Adipose tissue (tissue), 3 donors: ENCODE data around the gene RBM38. TPM values are rescaled to one million over a fixed set of nuclear protein-coding genes. Genes with fewer than 3 reads are reported as not detected.

ENCODE experiments used
- H3K27ac ChIP-seq: one replicate; pipeline ENCODE4 v1.5.1; 2013; ENCODE audit warnings: low read depth, low read length
- WGBS, 3 donors: extraction: QIAGEN DNeasy Blood & Tissue Kit; methylation state at CpG; one replicate each; pipeline ENCODE4 v1.1.7; 2013; 5-methylcytosine and 5-hydroxymethylcytosine counted together
- polyA plus RNA-seq, 3 donors: library from polyadenylated mRNA; stranded (reverse); fragments of 200-250 nt; gene quantifications; one replicate each; pipeline ENCODE4 v1.2.3, GENCODE V29; 2013
- donor health status: healthy with polysubstance abuse.
- donor health status: Bipolar disorder and iron deficiency.
- donor health status: healthy.

RBM38 gene
- polyA plus RNA-seq, 3 donors = 9.9 to 17.3 (median 10.1) TPM

- no peak overlapping the region for H3K27ac ChIP-seq
These were observed 18.4 kb upstream of the RBM38 start for GRCh38 chr20:57372581-57373350.

GRCh38 chr20:57374343-57374930 is 16.8 kb upstream of the RBM38 start:
- H3K27ac ChIP-seq = no peak overlapping the region
- 53 to 81% (median 60%) methylated on average over 12 of the region's 12 CpGs for WGBS, 3 donors

More at GRCh38 chr20:57372581-57373350, 18.4 kb upstream of the RBM38 start:
- WGBS, 3 donors = 84 to 86% (median 85%) methylated on average over 25 of the region's 25 CpGs

GRCh38 chr20:57374931-57375651 is 16.1 kb upstream of the RBM38 start:
- 57 to 85% (median 60%) methylated on average over 14 of the region's 14 CpGs for WGBS, 3 donors
- peak overlapping the region; percentile 2 for H3K27ac ChIP-seq

- WGBS, 3 donors = 84 to 91% (median 86%) methylated on average over 10 of the region's 10 CpGs
- no peak overlapping the region for H3K27ac ChIP-seq
These were observed 15.5 kb upstream of the RBM38 start for GRCh38 chr20:57375652-57376230.

DNA sequence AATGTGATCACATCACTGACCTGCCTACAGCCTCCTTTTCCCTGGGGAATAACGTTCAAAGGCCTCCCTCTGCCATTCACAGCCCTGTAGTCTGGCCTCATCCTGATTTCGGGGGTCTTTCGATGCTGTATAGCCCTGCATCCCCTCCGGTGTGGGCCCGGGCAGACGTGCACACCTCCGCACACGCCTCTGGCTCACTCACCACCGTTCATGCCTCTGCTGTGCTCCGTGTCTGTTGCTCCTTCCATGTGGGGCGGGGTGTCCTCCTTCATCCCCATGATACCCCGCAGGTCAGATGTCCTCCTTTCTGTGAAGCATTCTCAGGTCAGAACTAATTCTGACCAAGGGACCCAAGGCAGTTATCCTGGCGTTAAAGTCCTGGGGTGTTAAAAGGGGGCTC is 13.8 kb upstream of the RBM38 start:
- 82 to 85% (median 84%) methylated on average over 13 of the region's 13 CpGs for WGBS, 3 donors
- no peak overlapping the region for H3K27ac ChIP-seq

DNA sequence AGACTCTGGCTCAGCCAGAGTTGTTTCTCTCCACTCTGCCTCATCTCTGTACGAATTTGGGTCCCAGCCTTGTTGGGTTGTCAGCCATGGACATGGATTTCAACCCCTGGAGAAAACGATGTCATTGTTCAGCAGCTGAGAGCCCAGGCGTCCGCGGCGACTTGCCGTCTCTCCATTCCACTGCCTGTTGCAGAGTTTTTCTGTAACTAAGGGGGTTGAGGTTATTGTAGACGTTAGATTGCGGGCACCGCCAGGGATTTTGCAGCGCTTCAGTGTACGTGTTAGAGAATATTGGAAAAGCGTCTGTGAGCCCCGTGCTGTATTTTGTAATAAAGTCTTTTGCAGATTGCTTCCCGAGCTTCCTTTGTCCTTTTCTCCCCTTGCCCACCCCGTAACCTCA is 13.1 kb upstream of the RBM38 start:
- WGBS, 3 donors = 82 to 90% (median 87%) methylated on average over 16 of the region's 16 CpGs
- H3K27ac ChIP-seq = no peak overlapping the region

DNA sequence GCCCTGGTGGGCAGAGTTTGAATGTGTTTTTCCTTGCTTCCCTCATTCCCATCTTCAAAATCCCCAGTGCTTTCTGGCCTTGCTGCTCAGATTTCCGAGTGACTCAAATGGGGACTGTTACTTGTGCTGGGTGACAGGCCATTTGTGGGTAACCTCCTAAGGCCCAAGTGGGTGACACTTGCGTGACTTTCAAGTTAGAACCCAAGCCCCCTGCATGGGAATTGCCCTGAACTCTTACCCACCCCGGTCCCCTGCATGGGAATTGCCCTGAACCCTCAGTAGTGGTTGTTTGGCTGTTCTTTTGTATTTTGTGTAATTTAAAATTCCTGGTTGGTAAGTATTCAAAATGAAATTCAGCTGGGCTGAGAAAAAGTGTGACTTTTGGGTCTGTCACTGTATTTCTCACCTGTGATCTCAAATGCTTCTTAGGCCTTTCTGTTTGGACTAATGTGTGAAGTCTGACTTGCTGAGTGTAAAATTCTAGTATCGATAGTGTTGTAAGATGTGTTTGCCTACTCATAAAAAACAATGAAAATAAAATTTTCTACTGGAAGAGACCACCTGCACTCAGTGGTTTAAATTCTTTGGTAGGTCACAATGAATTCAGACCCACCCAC is 12.4 kb upstream of the RBM38 start:
- no peak overlapping the region for H3K27ac ChIP-seq
- WGBS, 3 donors = 87 to 92% (median 90%) methylated on average over 4 of the region's 4 CpGs

DNA sequence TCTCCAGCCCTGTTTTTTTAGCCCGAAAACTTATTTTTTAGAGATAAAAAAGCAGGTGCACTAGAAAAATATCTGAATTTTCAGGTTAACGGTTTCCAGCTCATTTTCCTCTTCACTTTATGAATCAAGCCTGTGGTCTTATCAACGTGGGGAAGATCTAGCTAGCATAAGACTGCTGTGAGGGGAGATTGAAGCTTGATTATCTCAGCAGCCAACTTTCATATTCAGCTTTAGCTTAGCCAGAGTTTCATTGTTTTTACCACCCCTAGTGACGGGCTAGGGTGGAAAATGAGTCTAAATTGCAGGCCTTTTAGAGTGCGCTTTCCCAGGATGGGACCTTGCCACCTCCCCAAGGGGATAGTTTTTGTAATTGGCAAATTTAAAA is 11.9 kb upstream of the RBM38 start:
- H3K27ac ChIP-seq = no peak overlapping the region

DNA sequence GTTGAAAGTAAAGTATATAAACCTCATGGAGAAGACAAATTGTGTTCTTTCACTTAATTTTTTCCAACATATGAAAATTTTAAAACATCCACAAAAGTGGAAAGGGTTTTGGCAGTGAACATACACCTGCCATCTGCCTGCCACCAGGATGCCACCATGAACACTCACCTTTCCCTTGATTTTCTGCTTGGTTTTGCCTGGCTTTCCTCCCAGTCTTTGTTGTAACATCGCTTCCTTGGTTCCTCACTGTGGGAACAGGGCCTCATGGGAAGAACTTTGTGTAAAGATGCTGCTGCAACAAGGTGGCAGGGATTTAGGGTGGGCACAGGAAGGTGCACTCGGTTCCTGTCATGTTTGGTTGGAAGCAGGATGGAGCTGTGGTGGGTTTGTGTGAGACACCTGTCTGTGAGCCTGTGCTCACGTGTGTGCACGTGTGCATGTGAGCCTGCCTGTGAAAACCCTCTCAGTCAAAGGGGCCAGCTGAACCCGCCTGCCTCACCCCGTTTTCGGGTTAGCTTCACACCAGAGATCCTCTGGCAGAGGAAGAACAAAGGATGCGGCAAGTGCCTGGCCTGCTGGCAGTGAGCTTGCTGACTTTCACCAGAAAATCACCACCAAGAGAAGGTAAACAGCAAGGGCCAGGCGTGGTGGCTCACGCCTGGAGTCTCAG is 11.0 kb upstream of the RBM38 start:
- H3K27ac ChIP-seq = no peak overlapping the region
- WGBS, 3 donors = 81 to 92% (median 90%) methylated on average over 10 of the region's 10 CpGs

More for the DNA sequence above, 11.9 kb upstream of the RBM38 start:
- WGBS, 3 donors = 84 to 85% (median 84%) methylated on average over 5 of the region's 5 CpGs

- WGBS, 3 donors = 47 to 50% (median 48%) methylated on average over 20 of the region's 20 CpGs
- H3K27ac ChIP-seq = no peak overlapping the region
These were observed 9.3 kb upstream of the RBM38 start for GRCh38 chr20:57381596-57382503.

DNA sequence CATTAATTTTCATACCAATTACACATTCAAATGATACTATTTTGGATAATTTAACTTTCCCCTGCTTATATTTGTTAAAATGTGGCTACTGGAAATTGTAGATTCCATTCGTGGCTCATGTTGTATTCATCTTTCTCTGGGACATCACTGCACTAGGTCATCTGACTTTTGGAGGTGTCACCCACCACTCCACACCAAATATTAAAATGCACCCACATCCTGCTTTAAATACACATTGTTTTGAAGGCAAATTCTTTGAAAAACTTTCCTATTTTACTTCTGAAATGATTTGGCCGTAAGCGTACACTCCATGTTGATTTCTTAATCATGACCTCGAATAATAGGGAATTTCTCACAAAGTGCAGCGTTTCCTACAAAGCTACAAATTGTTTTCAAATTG is 8.7 kb upstream of the RBM38 start:
- H3K27ac ChIP-seq = no peak overlapping the region
- 88 to 90% (median 89%) methylated on average over 5 of the region's 5 CpGs for WGBS, 3 donors

DNA sequence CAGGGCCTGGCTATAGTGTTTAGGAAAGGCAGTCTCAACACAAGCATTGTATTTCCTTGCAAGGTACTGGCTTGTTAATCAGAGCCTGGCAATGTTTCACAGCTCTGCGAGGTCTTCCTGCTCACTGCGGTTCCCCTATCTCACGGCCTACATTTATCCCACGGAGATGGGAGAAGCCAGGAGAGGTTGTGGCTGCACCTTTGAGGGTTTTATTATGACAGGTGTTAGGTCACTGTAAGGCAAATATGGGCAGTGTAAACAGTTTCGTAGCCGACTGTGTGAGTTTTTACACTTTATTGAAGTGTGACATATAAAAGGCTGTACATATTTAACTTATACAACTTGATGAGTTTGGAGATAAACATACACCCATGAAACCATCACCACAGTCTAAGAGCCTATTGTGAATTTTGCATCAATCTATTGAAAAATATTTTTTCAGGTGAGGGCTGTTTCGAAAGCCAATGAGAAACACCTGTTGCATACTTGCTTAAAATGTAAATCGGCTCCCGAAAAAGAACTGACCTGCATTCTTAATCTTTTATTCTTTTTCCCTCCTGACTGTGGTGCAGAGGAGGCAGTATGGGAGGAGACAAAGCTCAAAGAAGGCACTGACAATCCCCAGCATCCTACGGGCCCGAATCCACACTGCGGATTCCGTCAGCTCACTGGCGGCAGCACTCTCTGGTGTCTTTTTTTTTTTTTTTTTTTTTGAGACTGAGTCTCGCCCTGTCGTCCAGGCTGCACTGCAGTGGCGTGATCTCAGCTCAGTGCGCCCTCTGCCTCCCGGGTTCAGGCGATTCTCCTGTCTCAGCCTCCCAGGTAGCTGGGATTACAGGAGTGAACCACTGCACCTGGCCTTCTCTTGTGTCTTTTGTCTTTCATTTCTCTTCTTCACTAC is 7.5 kb upstream of the RBM38 start:
- no peak overlapping the region for H3K27ac ChIP-seq
- WGBS, 3 donors = 81 to 91% (median 85%) methylated on average over 20 of the region's 20 CpGs

DNA sequence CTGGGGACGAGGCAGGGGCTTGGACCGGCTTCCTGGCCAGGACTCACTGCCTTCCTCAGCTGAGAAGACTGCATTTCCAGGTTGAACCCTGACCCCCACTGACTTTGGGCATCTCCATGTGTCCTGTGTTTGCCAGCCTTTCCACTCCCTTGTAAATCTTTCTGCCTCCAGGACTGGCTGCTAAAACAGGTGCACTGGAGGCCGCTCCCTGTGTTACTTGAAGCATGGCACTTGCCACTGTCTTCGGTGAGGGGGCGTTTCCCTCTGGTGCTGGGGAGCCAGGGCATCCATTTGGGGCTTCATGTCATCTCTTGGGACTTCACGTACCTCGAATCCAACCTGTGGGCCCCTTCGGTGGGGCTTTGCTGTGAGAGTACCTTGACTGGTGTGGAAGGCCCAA is 6.7 kb upstream of the RBM38 start:
- no peak overlapping the region for H3K27ac ChIP-seq

GRCh38 chr20:57384953-57385761 is 6.0 kb upstream of the RBM38 start:
- 80 to 87% (median 83%) methylated on average over 29 of the region's 29 CpGs for WGBS, 3 donors
- no peak overlapping the region for H3K27ac ChIP-seq

More for the DNA sequence above, 6.7 kb upstream of the RBM38 start:
- WGBS, 3 donors = 91 to 92% (median 92%) methylated on average over 8 of the region's 8 CpGs

DNA sequence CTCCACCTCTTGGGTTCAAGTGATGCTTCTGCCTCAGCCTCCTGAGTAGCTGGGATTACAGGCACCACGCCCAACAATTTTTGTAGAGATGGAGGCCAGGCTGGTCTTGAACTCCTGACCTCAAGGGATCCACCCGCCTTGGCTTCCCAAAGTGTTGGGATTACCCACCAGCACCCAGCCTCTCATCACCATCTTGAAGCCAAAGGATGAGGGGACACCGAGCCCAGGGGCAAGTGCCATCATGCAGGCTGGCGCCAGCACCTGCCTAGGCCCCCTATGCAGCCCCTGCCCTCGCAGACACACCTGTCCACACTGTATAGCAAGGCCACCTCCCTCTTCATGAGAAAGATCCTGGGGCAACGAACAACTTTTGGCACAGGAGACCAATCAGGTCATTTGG is 5.3 kb upstream of the RBM38 start:
- no peak overlapping the region for H3K27ac ChIP-seq

More for the DNA sequence above, 5.3 kb upstream of the RBM38 start:
- 95 to 99% (median 97%) methylated on average over 6 of the region's 6 CpGs for WGBS, 3 donors
